Subcutaneous adipose tissue (tissue), 4 donors: Measurements from ENCODE around the gene HIF1A. TPM values are rescaled to one million over a fixed set of nuclear protein-coding genes. Genes with fewer than 3 reads are reported as not detected.

Source experiments
- total RNA-seq, 4 donors: library from RNA; depleted of rRNA; stranded (reverse); fragments of >200 nt; gene quantifications; one replicate each; pipeline ENCODE4 v1.1.0, GENCODE V29; 2016
- TF ChIP-seq, protein P1 (sequence below): fragments of 450-650 bp; IDR thresholded peaks from one replicate; pipeline ENCODE4 v1.5.1; 2016; ENCODE audit warnings: low read depth, mild to moderate bottlenecking, control low read depth, antibody characterized with exemption, moderate library complexity

HIF1A gene
- total RNA-seq, 4 donors from 2014 or later, result 53.1 to 253 (median 98.6) TPM

DNA sequence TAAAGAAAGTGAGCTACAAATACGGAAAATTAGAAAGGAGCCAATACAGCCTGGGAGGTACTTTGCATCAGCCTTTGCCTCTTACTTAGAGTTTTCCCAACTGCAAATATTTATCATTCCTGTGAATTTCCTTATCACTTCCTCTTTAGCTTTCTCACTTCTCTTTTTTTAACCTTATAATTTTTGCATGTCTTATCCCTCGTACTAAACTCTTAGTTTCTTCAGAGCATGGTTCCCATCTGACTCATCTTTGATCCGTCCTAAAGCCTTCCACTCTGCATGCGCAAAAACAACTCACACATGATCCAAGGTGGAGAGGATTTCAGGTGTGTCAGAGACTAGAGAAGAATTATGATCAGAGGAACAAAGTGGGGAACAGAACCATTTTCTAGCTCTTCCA is 57.3 kb downstream of the HIF1A start:
- TF ChIP-seq, protein P1, sequence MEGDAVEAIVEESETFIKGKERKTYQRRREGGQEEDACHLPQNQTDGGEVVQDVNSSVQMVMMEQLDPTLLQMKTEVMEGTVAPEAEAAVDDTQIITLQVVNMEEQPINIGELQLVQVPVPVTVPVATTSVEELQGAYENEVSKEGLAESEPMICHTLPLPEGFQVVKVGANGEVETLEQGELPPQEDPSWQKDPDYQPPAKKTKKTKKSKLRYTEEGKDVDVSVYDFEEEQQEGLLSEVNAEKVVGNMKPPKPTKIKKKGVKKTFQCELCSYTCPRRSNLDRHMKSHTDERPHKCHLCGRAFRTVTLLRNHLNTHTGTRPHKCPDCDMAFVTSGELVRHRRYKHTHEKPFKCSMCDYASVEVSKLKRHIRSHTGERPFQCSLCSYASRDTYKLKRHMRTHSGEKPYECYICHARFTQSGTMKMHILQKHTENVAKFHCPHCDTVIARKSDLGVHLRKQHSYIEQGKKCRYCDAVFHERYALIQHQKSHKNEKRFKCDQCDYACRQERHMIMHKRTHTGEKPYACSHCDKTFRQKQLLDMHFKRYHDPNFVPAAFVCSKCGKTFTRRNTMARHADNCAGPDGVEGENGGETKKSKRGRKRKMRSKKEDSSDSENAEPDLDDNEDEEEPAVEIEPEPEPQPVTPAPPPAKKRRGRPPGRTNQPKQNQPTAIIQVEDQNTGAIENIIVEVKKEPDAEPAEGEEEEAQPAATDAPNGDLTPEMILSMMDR, result no peak

- TF ChIP-seq, protein P1, result no peak
Observed at GRCh38 chr14:61753631-61754030, 58.3 kb downstream of the HIF1A start.

DNA sequence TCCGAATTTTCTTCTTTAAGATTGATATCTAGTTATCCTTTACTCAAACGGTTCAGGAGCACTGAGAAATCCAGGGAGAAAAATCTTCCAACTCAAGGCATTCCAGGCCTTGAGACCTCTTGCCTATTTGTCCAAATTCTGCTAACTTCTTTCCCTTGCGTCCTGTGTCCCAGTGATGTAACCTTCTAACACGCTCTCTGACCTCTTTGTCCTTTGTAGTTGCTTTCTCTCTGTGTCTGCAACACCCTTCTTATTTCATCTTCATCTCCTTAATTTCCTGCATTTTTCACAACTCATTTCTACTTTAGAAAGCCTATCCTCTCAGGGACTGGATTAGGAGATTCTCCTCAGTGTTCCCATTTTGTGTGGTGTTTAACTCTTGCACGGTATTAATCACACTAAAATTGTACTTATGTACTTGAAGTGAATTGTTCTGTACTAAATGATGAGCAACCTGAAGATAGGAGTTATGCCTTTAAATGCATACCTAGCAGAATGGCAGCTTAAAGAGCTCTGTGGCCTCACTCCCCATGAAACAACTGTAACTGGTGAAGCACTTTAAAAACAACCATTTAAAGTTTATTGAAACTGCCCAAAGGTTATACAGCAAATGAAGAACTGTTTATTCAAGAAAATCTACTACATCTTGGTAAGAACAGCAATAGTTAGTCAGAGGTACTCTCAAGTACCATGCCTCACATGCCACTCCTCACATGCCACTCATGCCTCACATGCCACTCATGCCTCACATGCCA is 59.5 kb downstream of the HIF1A start:
- TF ChIP-seq, protein P1, result no peak

DNA sequence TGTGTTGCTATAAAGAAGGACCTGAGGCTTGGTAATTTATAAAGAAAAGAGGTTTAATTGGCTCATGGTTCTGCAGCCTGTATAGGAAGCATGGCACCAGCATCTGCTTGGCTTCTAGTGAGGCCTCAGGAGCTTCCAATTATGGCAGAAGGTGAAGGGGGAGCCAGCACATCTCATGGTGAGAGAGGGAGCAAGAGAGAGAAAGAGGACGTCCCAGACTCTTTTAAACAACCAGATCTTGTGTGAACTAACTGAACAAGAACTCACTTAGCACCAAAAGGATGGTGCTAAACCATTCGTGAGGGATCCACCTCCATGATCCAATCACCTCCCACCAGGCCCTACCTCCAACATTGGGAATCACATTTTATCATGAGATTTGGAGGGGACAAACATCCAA is 60.8 kb downstream of the HIF1A start:
- TF ChIP-seq, protein P1, result no peak

DNA sequence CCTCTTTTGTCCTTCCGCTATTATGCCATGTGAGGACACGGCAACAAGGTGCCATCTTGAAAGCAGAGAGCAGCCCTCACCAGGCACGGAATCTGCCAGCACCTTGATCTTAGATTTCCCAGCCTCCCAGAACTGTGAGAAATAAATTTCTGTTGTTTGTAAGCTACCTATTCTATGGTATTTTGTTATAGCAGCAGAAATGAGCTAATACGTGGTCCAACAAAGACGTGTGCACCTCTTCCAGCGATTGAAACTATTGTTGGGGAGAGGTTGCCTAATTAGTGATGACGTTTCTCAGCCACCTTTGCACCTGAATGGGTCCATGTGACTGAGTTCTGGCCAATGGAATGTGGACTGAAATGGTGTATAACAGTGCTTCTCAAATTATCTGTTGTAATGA is 64.6 kb downstream of the HIF1A start:
- TF ChIP-seq, protein P1, result no peak

GRCh38 chr14:61761557-61761956 is 66.2 kb downstream of the HIF1A start:
- TF ChIP-seq, protein P1, result no peak

DNA sequence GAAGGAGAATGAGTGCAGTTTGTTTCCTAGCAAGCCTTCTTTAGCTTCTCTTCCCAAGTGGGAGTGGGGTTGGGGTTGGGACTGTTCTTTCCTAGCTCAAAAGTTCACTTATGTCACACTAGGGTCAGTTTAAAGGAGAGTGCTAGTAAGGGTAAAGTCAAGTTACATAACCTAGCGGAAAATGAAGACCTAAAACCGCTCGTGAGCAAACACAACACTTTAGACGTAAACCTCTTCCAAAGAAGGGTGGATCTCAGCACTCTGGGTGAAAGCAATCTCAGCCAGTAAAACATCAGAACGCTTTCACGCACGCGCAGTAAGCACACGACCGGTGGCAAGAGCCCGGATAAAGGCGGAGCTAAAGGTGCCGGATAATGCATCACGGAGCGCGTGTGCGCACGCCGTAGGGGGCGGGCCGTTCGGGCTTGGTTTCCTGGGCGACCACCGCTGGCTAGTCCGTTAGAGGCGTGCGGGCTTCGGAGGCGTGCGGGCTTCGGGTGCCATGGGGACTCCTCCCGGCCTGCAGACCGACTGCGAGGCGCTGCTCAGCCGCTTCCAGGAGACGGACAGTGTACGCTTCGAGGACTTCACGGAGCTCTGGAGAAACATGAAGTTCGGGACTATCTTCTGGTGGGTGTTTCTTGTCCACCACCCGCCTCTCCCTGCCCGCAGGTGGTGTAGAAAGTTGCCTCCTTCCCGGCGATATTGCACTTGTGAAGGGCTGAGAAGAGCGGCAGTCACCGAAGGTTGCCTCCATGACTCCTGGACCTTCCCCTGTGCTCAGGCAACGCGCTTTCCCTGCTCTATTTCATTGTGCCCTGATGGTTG is 66.9 kb downstream of the HIF1A start, which contains the start of gene SNAPC1:
Gene SNAPC1, plus strand, starts transcription at position 462 of the 828 bp plus-strand sequence. Its CDS starts 41 bp downstream, at position 503.
- TF ChIP-seq, protein P1, result no peak
